Trophoblast cell (in vitro differentiated cells and primary cell): ENCODE results near the gene SHROOM3.

Source experiments
- DNase-seq, 2 donors: peaks; one replicate each; pipeline ENCODE4 v3.0.0-alpha.2; 2016
- H2AFZ ChIP-seq: 2 replicates; pipeline ENCODE4 v1.6.1; 2013; ENCODE audit warnings: low read length, moderate library complexity, mild to moderate bottlenecking; ENCODE audit not compliant: insufficient read depth, poor library complexity
- H2AK5ac ChIP-seq: 2 replicates; pipeline ENCODE4 v1.6.1; 2013; ENCODE audit warnings: mild to moderate bottlenecking, low read length
- H2BK120ac ChIP-seq: 2 replicates; pipeline ENCODE4 v1.6.1; 2013; ENCODE audit warnings: low read length, mild to moderate bottlenecking, moderate library complexity; ENCODE audit not compliant: insufficient read depth, poor library complexity
- H2BK12ac ChIP-seq: 2 replicates; pipeline ENCODE4 v1.6.1; 2013; ENCODE audit warnings: mild to moderate bottlenecking, low read length, moderate library complexity
- H2BK5ac ChIP-seq: 2 replicates; pipeline ENCODE4 v1.6.1; 2013; ENCODE audit warnings: low read length, low read depth, moderate library complexity, mild to moderate bottlenecking; ENCODE audit not compliant: poor library complexity
- H3K14ac ChIP-seq: 2 replicates; pipeline ENCODE4 v1.6.1; 2013; ENCODE audit warnings: mild to moderate bottlenecking, low read length
- H3K18ac ChIP-seq: 2 replicates; pipeline ENCODE4 v1.6.1; 2013; ENCODE audit warnings: mild to moderate bottlenecking, low read length
- H3K23ac ChIP-seq: 2 replicates; pipeline ENCODE4 v1.6.1; 2013; ENCODE audit warnings: low read length
- H3K27ac ChIP-seq: 2 replicates; pipeline ENCODE4 v1.5.1; 2013; ENCODE audit warnings: low read depth, mild to moderate bottlenecking, inconsistent platforms, low read length, moderate library complexity
- H3K27me3 ChIP-seq: 2 replicates; pipeline ENCODE4 v1.6.1; 2013; ENCODE audit warnings: inconsistent platforms, mild to moderate bottlenecking, low read length, moderate library complexity; ENCODE audit not compliant: insufficient read depth
- H3K36me3 ChIP-seq, 2 experiments: 1 replicate in 1 of 2; 2 replicates in 1 of 2; pipeline ENCODE4 v1.6.1; 2013; ENCODE audit warnings: low read length in 2 of 2, mild to moderate bottlenecking in 2 of 2, moderate library complexity in 1 of 2; ENCODE audit not compliant: insufficient read depth in 2 of 2, control insufficient read depth in 1 of 2
- H3K4ac ChIP-seq: 2 replicates; pipeline ENCODE4 v1.6.1; 2013; ENCODE audit warnings: low read depth, mild to moderate bottlenecking, low read length, moderate library complexity
- H3K4me1 ChIP-seq, 2 experiments: 1 replicate in 1 of 2; 2 replicates in 1 of 2; pipeline ENCODE4 v1.6.1; 2013; ENCODE audit warnings: low read length in 2 of 2, mild to moderate bottlenecking in 2 of 2, moderate library complexity in 1 of 2; ENCODE audit not compliant: insufficient read depth in 2 of 2, control insufficient read depth in 1 of 2
- H3K4me2 ChIP-seq: 2 replicates; pipeline ENCODE4 v1.6.1; 2013; ENCODE audit warnings: inconsistent platforms, mild to moderate bottlenecking, low read length, moderate library complexity
- H3K4me3 ChIP-seq: 2 replicates; pipeline ENCODE4 v1.5.1; 2013; ENCODE audit warnings: mild to moderate bottlenecking, low read depth, low read length, inconsistent platforms
- H3K79me1 ChIP-seq: one replicate; pipeline ENCODE4 v1.6.1; 2013; ENCODE audit warnings: low read length
- H3K79me2 ChIP-seq: 2 replicates; pipeline ENCODE4 v1.6.1; 2013; ENCODE audit warnings: low read length, mild to moderate bottlenecking; ENCODE audit not compliant: control insufficient read depth, insufficient read depth, poor library complexity
- H3K9ac ChIP-seq: 2 replicates; pipeline ENCODE4 v1.6.1; 2013; ENCODE audit warnings: mild to moderate bottlenecking, low read length
- H3K9me3 ChIP-seq: 2 replicates; pipeline ENCODE4 v1.6.1; 2013; ENCODE audit warnings: low read depth, mild to moderate bottlenecking, control low read depth, inconsistent platforms, low read length; ENCODE audit not compliant: insufficient read depth
- H4K12ac ChIP-seq: 2 replicates; pipeline ENCODE4 v1.6.1; 2013; ENCODE audit warnings: low read depth, mild to moderate bottlenecking, low read length, moderate library complexity
- H4K8ac ChIP-seq: 2 replicates; pipeline ENCODE4 v1.6.1; 2013; ENCODE audit warnings: low read depth, mild to moderate bottlenecking, low read length, moderate library complexity
- H4K91ac ChIP-seq: one replicate; pipeline ENCODE4 v1.6.1; 2013; ENCODE audit warnings: low read depth, mild to moderate bottlenecking, low read length, moderate library complexity
- whole genome bisulfite sequencing: extraction: QIAGEN DNeasy Blood & Tissue Kit; methylation state at CpG from one replicate; pipeline ENCODE4 v1.1.7; 2013; ENCODE audit warnings: missing lambda C conversion rate; ENCODE audit not compliant: insufficient read length, insufficient coverage; ENCODE audit errors: extremely low coverage; 5-methylcytosine and 5-hydroxymethylcytosine counted together

Gene SHROOM3

DNA sequence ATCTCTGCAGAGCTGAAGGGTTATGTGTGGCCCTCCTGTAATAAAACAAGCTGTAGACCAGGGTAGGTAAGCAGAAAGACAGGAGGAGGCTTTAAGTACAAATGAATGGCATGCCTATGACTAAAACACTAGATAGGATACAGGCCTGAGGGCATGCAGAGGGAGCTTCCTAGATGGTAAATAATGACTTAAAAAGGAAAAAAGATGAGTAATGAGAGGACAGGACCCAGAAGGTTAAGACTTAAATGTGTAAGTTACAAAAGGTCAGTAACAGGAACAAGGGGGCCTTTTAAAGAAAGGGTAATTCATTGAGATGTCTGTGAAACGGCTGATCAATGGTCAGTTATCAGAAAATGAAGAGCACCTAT, 268.1 kb downstream of the SHROOM3 start:
- H3K36me3 ChIP-seq, result peaks cover 2 to 4% of the 10 kb centered on the region in 2 experiments
- H4K91ac ChIP-seq, result no peak overlapping the region
- peaks cover 3% of the 10 kb centered on the region for H3K79me2 ChIP-seq
- H3K4me3 ChIP-seq, result no peak overlapping the region
- no peak overlapping the region for H2BK12ac ChIP-seq
- no peak overlapping the region for H4K12ac ChIP-seq
- peak overlapping the region; percentile 80 for H3K27ac ChIP-seq
- no CpG with 5 or more reads among the region's 1 CpG for WGBS
- no peak overlapping the region for H3K14ac ChIP-seq
- H3K27me3 ChIP-seq, result no peaks in the 10 kb centered on the region
- H2AFZ ChIP-seq, result no peak overlapping the region
- DNase-seq, result peak; percentile 89 to 96
- no peak overlapping the region for H3K4ac ChIP-seq
- H2AK5ac ChIP-seq, result no peak overlapping the region
- H3K18ac ChIP-seq, result no peak overlapping the region
- no peaks in the 10 kb centered on the region for H3K9me3 ChIP-seq
- peak overlapping the region; percentile 3 for H3K4me2 ChIP-seq
- no peak overlapping the region for H2BK120ac ChIP-seq
- peaks cover 19% of the 10 kb centered on the region for H3K79me1 ChIP-seq
- H3K9ac ChIP-seq, result no peak overlapping the region
- H3K4me1 ChIP-seq, result peaks cover 21 to 24% of the 10 kb centered on the region in 2 experiments
- H2BK5ac ChIP-seq, result no peak overlapping the region
- no peak overlapping the region for H3K23ac ChIP-seq
- H4K8ac ChIP-seq, result no peak overlapping the region

DNA sequence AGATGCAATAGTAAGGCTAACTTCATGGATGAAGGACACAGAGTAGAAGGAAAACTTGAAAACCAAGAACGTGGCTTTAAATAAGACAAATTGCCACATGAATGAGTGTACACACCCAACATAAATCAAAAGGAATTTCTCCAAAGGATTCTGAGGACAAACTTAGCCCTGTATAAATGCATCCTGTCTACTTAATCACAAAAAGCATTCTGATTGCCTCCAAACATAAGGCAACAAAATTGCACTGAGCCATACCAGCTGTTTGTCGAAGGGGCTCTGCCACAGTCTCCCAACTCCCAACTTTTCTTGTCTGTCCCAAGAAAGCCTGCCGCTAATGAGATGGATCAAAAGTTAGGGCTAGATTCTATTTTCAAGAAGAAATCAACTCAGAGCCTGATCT, 268.6 kb downstream of the SHROOM3 start:
- H3K4me3 ChIP-seq, result no peak overlapping the region
- no peak overlapping the region for H3K4ac ChIP-seq
- H3K79me2 ChIP-seq, result peaks cover 3% of the 10 kb centered on the region
- peak overlapping the region; percentile 64 for H3K27ac ChIP-seq
- no CpG with 5 or more reads among the region's 3 CpGs for WGBS
- H4K91ac ChIP-seq, result no peak overlapping the region
- peak overlapping the region; percentile 64 for H2BK5ac ChIP-seq
- no peak overlapping the region for H4K12ac ChIP-seq
- DNase-seq, result no peak
- H3K4me1 ChIP-seq, result peaks cover 21 to 24% of the 10 kb centered on the region in 2 experiments
- H3K9ac ChIP-seq, result no peak overlapping the region
- H2AK5ac ChIP-seq, result no peak overlapping the region
- H2BK12ac ChIP-seq, result peak overlapping the region; percentile 75
- H3K14ac ChIP-seq, result no peak overlapping the region
- H3K23ac ChIP-seq, result no peak overlapping the region
- no peak overlapping the region for H3K4me2 ChIP-seq
- no peaks in the 10 kb centered on the region for H3K9me3 ChIP-seq
- no peak overlapping the region for H3K18ac ChIP-seq
- peak overlapping the region; percentile 87 for H2BK120ac ChIP-seq
- H2AFZ ChIP-seq, result no peak overlapping the region
- peaks cover 2% of the 10 kb centered on the region in 2 experiments for H3K36me3 ChIP-seq
- H3K27me3 ChIP-seq, result no peaks in the 10 kb centered on the region
- H3K79me1 ChIP-seq, result peaks cover 19% of the 10 kb centered on the region
- peak overlapping the region; percentile 57 for H4K8ac ChIP-seq

DNA sequence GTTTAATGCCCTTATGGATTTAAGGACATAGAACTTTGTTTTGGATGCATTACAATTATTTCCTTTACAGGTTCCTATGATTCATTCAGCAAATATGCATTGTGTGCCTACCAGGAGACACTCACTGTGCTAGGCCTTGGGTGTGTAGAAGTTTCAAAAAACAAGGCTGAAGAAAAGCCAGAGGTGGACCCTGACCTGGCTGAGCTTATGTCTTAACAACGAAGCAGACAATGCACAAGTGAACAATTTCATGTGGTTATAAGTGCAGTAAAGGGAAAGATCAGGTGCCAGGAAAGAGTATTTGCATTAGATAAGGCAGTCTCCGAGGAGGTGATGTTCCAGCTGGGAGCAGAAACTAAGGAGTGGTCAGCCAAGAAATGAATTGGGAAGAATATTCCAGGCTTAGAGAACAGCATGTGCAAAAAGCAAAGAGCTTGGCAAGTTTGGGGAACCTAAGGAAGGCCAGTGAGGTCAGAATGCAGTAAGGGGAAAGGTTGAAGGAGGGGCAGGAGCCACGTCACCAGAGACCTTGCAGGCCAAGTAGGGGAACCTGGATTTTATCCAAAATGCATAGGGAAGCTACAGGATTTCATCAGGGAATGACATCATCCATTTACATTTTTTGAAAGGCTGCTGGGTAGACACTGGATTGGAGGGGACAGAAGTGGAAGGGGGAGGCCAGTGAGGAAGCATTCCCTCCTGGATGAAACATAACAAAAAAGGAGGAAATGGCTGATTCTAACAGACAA, 269.3 kb downstream of the SHROOM3 start:
- Histone ChIP-seq H3K23ac (no peak overlapping the region), H3K27ac (peak overlapping the region; percentile 91), H3K9ac (no peak overlapping the region), H3K4ac (peak overlapping the region; percentile 29), H2BK12ac (peak overlapping the region; percentile 89), H3K4me3 (no peak overlapping the region), H3K4me2 (no peak overlapping the region), H2BK120ac (peak overlapping the region; percentile 52), H3K27me3 (no peaks in the 10 kb centered on the region), H3K4me1 (peaks cover 21 to 27% of the 10 kb centered on the region in 2 experiments), H3K79me2 (peaks cover 3% of the 10 kb centered on the region), H3K18ac (peak overlapping the region; percentile 42), H3K79me1 (peaks cover 19% of the 10 kb centered on the region), H4K91ac (peak overlapping the region; percentile 78), H2AK5ac (no peak overlapping the region), H2AFZ (no peak overlapping the region), H3K14ac (peak overlapping the region; percentile 33), H3K36me3 (peaks cover 2% of the 10 kb centered on the region in 2 experiments), H4K8ac (peak overlapping the region; percentile 25), H2BK5ac (peak overlapping the region; percentile 55), H4K12ac (no peak overlapping the region), H3K9me3 (no peaks in the 10 kb centered on the region)
- WGBS, result no CpG with 5 or more reads among the region's 3 CpGs
- peak in 1 of 2 donors; percentile 69 for DNase-seq

GRCh38 chr4:76705472-76705871, 270.4 kb downstream of the SHROOM3 start:
- H3K27ac ChIP-seq, result peak overlapping the region; percentile 91

More at GRCh38 chr4:76705472-76705871, 270.4 kb downstream of the SHROOM3 start:
- no peak overlapping the region for H2BK12ac ChIP-seq
- H2AFZ ChIP-seq, result no peak overlapping the region
- H3K27me3 ChIP-seq, result no peaks in the 10 kb centered on the region
- no peak overlapping the region for H4K8ac ChIP-seq
- H3K4ac ChIP-seq, result no peak overlapping the region
- H3K4me1 ChIP-seq, result peaks cover 19 to 26% of the 10 kb centered on the region in 2 experiments
- H3K9me3 ChIP-seq, result peaks cover 1% of the 10 kb centered on the region
- H4K12ac ChIP-seq, result no peak overlapping the region
- H3K18ac ChIP-seq, result no peak overlapping the region
- H2BK120ac ChIP-seq, result no peak overlapping the region
- no peak overlapping the region for H2AK5ac ChIP-seq
- H3K79me1 ChIP-seq, result peaks cover 19% of the 10 kb centered on the region
- H2BK5ac ChIP-seq, result no peak overlapping the region
- peaks cover 3% of the 10 kb centered on the region for H3K79me2 ChIP-seq
- no peak overlapping the region for H3K9ac ChIP-seq
- WGBS, result no CpG with 5 or more reads among the region's 1 CpG
- peaks cover 6 to 7% of the 10 kb centered on the region in 2 experiments for H3K36me3 ChIP-seq
- H4K91ac ChIP-seq, result no peak overlapping the region
- no peak overlapping the region for H3K4me3 ChIP-seq
- no peak for DNase-seq
- H3K4me2 ChIP-seq, result no peak overlapping the region
- H3K23ac ChIP-seq, result no peak overlapping the region
- H3K14ac ChIP-seq, result no peak overlapping the region
